GM19025 (cell line): Measurements from ENCODE around the gene TRPC4.

ENCODE experiments used
- ATAC-seq: cut with Tn5 transposase; IDR thresholded peaks from one replicate; pipeline ENCODE4 v1.9.1; 2021; ENCODE audit warnings: mild to moderate bottlenecking, low read depth, moderate library complexity; ENCODE audit not compliant: unreplicated experiment

TRPC4 gene

DNA sequence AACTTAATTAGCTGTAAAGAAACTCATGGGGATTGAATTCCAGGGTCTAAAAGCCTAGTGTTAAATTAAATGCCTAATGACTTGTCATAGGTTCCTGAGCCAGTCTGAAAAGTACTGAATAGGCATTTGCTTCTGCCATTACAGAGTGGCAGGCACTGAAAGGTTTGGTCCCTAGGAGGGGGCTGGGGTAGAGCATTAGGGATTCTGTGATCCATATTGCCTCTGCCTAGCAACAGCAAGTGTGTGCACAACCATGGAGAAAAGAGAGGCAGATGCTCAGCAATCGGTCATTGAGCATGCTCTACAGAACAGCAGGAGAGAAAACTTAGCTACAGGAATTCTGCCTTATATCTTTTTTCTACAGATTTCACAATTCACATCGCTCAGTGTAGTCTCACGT is 133.5 kb downstream of the TRPC4 start:
- no peak for ATAC-seq

DNA sequence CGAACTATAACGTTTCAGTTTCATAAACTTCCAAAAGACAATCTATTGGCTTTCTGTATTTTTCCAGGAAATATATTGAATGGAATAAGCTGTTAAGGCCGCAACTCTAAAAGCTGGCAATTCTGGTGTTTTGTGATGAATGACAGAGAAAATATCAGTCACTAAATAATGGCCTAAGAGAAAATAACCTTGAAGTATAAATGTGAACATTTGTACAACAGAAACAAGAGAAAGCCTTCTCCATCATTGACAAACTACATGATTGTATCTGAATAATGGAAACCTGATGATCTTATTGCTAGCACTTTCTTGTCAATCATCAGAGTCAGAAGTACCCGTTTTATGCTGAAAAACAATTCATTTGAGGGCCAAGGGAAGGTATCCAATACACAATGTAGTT is 134.3 kb downstream of the TRPC4 start:
- ATAC-seq: no peak

DNA sequence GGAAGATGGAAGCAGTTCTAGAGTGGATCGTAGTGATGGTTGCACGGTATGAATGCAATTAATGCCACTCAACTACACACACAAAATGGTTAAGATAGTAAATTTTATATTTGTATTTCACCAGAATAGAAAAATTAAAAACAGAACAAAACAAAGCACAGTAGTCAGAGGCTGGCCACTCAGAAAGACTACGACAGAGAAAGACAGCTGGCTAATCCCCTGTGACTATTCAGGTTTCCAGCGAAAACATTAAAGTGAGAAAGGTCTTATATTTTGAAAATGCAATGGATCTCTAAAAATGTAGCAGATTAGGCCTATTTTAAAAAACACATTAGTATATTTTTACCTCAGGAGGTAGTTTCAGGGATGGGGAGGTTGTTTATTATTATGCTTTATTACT is 139.7 kb downstream of the TRPC4 start:
- no peak for ATAC-seq

DNA sequence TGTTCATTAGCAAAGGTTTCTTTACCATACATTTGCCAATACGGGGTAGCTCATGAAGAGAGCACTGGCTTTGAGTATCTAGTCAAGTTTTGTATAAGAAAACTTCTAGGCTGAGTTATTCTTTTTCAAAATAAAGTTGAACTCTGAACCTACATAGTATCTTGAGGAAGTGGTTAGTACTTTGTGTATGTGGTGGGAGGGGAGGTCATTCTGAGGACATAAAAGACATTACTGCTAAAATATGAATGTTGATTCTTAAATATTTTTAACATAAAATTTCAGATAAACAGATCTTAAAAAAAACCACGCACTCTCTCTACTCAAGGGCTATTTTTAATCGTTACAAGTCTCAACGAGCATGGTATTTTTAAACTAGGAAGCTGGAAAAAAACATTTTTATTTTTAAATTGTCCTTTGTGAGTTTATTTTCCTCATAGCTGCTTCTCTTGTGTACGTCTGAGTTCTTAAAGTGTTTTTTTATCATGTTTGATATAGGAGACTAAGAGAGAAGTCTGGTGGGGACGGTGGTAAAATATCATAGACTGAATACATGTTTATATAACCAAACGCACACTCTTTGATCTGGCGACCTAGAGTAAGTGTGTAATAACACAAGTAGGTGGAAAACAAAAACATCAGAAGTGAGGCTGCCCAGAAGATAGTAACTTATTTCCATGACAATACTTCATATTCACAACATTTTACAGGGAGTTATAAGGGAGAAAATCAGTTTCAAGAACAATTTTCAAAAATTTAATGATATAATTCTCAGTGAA is 153.0 kb downstream of the TRPC4 start:
- ATAC-seq: no peak

DNA sequence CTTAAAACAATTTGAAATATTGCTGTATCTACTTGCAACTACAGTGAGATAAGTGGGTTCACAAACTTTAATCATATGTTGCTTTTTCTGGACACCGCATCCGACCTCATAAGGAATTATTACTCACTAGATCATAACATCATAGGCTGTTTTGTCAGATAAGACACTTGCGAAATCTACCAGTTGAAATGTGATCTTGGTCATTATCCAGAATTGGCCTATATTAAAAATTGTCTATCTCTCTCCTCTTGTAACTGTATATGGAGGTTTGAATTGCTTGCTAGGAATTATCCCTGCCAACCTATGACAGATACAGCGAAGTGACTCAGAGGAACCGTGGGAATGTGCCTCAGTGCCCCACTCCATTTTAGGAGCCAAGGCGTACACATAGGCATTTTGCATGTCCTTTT is 154.0 kb downstream of the TRPC4 start:
- no peak for ATAC-seq

DNA sequence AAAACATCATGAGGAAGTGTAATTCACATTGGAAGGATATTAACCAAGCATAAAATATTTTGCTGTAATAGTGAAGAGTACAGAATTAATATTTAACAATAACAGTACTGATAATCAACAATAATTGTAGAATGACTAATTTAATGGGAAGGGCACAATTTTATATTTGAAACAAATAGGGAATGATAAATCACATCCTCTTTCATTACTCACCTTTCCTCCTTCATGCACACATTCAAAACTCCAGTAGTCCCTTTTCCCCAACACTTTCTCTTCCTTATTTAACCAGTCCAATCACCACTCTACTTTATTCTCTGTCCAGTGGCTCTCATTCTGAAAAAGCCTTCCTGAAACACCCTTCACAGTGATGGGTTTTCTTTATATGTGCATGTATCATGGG is 160.3 kb downstream of the TRPC4 start:
- ATAC-seq: no peak

DNA sequence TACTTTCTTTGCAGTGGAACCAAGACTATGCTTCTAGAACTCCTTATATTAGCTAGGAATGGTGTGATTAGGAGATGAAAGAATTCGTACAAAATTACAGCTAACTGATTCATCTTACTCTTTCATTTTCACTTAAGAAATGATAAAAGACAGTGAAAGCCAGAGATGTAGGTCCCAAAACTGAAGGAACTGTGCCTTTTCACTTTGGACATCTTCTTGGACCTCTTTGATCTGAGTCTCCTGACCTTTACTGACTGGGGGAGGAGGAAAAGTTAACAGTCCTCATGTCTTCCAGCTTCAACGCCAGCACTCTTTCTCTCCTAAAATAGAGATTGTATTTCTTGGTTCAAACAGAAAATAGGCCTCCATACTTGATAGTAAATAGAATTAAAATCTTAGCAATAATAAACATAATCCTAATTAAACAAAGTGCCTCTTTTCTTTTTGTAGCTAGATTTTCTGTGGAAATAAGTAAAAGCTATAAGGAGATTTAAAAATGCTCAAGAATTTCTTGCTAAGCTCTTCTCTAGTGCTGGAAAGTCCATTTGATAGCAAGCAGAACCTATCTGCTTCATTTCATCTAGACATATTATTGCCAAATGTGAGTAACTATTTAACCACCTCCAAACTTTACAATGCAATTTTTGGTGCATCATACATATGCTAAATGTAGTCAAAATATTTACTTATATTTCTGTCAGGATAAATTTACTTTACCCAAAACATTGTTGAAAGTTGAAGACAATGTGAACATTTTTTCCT is 161.7 kb downstream of the TRPC4 start:
- ATAC-seq: no peak

DNA sequence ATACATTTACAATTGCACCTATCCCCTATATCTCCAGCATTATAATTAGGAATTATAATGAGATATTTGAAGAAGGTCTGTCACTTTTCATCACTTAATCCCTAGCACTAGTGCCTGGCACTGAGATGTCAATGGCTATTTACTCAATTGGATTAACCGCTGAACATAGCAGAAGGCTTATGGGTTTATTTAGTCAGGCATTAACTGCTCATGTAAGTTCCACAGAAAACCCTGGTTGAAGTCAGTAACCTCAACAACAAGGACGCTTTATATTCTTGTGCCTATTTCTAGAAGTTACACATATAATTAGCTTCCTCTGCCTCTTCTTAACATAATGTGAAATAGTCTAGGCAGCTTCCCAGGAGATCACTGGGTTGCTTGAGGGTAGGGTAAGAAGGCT is 163.5 kb downstream of the TRPC4 start:
- no peak for ATAC-seq

DNA sequence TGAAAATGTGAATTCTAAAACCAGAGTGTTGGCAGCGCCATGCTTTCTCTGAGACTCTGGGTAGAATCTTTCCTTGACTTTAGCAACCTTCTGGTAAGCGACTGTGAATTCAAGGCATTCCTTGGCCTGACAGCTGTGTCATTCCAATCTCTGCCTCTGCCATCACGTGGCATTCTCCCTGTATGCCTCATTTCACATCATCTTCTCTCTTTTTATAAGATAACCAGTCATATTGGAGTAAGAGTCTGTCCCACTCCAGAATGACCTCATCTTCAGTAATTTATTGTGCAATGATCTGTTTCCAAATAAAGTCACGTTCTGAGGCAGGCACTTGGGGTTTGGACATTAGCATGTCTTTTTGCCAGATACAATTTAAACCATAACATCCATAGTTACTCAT is 167.6 kb downstream of the TRPC4 start:
- no peak for ATAC-seq

DNA sequence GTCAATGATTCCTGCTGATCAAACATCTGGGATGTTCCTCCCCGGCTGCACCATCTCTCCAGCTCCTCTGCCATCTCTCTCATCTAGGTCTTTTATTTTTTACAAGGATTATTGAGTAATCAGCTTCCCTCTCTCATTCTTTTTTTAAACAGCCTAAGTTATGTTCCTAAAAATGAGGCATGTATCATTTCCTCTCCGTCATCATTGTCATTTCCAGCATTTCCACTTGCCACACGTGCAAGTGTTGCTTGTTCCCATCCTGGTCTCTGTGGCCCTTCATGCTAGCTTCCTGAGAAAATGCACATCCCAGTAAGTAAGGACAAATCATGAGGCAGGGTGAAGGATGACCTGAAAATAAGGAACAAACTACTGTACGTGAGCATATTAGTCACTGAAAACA is 168.3 kb downstream of the TRPC4 start:
- ATAC-seq: no peak

DNA sequence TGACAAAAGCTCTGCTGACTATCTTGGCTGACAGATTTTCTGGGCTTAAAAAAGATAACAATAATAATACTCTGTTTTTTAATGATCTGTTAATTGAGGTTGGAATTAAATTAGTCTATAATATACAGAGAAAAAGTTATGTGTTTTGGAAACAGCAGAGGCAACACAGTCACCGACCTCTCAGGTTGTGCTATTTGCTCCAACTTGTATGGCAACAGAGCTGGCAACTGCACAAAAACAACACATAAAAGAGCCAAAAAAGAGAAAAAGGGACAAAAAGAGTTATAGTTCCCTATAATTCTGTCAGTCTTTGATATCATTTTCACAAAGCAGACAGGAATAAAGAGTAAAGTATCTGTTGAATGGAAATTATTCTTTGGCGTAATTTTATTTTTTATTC is 168.7 kb downstream of the TRPC4 start:
- ATAC-seq: no peak

DNA sequence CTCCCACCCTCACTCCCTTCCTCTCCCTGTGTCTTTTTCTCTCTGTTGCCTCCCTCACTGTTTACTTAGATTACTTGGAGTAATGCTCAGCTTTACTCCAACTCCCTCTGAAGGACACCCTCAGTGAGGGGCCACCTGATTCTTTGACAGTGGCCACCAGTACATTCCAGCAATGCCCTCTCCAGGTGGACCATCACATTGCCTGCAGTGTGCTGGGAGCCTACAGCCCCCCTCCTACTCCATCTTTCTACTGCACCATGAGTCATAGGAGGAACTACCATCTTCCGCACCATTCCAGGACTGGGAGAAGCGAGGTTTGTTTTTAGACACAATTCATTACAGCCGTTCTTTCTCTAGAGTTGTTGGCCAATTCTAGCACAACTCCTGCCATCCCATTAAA is 174.4 kb downstream of the TRPC4 start:
- ATAC-seq: no peak

DNA sequence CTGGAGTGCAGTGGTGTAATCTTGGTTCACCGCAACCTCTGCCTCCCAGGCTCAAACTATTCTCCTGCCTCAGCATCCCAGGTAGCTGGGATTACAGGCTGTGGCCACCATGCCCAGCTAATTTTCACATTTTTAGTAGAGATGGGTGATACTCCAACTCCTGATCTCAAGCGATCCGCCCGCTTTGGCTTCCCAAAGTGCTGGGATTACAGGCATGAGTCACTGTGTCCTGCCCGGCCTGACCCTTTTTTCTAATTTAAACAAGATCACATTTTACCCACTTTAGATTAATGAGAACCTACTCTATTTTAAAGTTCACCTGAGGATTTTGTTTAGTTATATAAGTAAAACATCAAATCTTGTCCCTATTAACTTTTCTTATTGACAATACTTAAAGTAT is 179.2 kb downstream of the TRPC4 start:
- ATAC-seq: no peak

DNA sequence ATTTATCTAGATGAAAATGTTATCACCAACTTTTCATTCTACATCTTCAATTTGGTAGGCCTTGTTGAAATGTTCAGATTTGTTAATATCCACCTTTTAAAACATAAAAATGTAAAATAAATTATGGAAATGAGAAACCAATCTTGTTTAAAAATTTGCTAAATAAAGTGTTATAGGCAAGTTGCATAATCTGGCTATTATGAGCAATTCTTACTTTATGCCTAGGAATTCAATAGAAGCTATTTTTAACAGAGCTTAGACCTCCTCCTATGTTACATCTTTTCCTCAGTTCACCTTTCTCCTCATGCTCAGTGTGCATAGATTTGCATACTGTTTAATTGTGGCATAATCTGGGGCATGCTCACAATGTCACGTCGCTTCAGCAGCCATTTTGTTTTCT is 183.1 kb downstream of the TRPC4 start:
- ATAC-seq: no peak

DNA sequence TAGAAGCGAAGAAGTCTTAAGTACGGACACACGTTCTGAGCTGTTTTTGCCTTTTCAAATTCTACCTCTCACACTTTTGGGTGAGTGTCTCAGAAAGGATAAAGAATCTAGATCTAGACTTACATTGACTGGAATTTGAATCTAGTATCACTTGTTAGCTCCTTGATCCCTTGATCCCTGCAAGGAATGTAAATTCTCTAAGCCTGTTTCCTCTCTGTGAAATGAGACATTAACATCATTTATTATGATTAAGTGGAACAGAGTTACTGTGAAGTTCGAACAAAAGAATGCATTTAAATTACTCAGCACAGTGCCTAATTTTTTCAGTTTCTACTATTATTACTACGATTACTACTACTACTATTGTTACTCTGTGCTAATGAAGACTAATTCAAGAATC is 184.4 kb downstream of the TRPC4 start:
- no peak for ATAC-seq

DNA sequence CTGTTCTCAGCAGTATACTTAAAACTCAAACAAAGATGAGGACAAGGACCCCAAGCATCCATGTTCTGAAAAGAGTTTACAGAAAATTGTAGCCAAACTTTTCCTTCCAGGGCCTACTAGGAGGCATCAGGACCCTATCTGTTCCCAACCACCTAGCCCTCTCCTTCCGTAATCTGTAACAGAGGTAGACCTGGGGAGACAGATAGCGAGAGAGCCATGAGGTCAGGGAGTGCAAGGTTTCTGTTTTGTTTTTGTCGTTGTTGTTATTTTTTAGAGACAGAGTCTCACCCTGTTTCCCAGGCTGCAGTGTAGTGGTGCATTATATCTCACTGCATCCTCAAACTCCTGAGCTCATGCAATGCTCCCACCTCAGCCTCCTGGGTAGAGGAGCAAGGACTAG is 187.1 kb downstream of the TRPC4 start:
- no peak for ATAC-seq

DNA sequence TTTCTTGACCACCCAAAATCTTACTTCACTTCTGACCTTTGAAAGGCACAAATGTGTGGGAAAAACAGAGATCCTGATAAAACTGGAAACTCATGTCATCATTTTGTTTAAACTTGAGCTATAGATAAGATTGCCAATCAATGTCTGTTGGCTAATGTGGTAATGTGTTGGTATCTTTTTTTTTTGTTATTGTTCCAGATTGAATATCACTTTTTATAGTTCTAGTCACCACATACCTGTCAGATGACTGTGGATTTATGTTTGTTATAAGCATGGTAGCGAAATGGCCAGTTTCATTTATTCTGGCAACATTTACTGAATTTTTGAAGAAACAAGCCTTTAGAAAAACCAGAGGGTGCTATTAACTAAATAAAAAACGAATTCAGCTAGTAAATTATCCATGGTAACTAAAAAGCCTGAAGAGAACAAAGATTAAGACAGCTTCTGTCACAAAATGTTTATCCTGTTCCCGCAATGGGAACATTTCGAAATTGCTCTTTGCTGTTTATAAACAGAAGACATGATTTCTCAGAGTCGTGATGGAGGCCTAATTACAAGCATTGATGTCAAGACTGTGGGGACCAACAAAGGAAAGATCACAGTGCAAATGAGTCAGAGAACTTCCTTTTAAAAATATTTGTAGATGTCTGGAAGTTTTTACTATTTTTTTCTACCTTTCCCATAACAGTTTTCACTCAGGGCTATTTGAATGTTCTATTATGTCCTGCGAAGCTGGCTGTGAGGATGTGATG is 188.1 kb downstream of the TRPC4 start:
- ATAC-seq: no peak

DNA sequence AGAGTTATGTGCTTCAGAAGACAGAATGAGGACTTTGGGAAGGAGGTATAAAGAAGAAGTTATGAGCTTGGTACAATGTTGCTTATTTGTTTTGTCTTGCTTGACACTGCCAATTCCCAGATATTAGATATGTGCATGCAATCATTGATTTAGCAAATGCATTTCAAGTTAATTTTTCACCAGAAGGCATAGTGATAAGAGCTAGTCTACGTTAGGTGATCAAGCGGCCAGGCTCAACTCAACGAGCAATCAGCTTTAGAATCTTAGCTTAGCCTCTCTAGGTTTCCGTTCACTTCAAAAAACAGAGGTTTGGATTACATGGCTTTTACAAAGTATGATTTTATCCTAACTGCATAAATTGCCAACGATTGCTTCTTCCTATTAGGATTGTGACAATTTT is 189.4 kb downstream of the TRPC4 start:
- ATAC-seq: no peak

DNA sequence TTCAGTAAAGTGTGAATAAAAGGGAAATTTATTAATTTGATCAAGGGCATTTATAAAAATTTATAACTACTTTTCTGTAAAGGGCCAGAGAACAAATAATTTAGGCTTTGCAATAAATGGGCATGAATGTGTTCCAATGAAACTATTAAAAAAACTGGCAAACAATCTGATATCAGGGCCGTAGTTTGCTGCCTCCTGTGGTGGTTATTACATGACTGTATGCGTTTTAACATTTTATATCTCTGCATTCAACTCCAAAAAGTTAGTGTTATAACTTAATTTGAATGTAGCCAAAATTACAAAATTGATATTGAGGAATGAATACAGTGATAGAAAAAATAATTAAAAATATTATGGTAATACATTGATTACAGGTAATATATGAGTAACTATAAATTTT is 190.5 kb downstream of the TRPC4 start:
- ATAC-seq: no peak

DNA sequence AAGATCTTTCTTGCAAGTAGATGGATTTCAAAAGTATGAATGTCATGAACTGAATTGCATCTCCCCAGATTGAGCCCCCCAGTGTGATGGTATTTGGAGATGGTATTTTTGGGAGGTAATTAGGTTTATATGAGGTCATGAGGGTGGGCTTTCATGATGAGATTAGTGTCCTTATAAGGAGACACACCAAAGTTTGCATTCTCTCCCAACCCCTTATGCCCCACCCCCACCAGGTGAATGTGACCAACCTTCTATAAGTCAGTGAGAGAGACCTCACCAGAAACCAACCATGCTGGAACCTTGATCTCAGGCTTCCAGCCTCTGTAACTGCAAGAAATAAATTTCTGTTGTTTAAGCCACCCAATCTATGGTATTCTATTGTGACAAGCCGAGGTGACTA is 199.7 kb downstream of the TRPC4 start:
- ATAC-seq: no peak

DNA sequence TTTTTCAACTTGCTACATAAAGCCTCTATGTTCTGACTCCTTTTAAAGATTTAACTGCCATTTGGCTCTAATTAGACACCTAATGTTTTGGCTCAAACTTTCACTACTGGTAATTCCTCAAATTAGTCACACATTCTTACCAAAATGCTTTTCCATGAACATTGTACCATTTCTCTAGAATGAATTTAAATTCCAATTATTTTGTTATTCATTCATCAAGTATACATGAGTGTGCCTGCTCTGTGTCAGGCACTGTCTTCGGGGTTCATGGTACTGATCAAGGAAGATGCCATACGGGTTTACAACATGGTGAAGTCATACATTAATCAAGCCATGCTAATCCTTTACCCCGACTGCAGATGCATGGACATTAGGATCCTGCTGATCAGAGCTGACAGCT is 201.9 kb downstream of the TRPC4 start:
- no peak for ATAC-seq

DNA sequence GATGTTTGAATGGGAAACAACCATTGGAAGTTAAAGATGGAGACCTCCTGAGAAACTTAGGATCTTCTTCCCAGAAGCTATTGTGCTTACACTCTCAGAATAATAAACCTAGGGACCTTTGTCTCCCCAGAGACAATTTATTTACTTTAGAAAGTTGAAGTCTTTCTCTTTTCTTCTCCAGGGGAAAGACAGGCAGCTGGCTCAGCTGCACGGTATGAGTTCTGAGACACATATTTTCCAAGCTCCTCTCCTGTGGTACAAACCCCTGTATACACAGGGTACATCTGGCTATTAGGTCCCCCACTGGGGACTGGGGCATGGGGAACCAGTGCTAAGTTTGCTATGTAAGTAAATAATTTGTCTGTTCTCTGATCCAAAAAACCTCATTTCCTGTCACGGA is 203.5 kb downstream of the TRPC4 start:
- ATAC-seq: no peak
